K562 (cell line): ENCODE results near the gene HMGA1. TPM values are rescaled to one million over a fixed set of nuclear protein-coding genes. Genes with fewer than 3 reads are reported as not detected.
A peak's percentile ranks its signal among the peaks of the same experiment; 100 is the strongest.

Experiments
- ATF4 ChIP-seq: fragments of 450-650 bp; formaldehyde crosslinking; IDR thresholded peaks from 2 replicates; pipeline ENCODE4 v1.4.0; 2022; ENCODE audit warnings: mild to moderate bottlenecking, moderate library complexity
- CCNT2 ChIP-seq: IDR thresholded peaks from 2 replicates; pipeline ENCODE4 v1.6.1; 2011; ENCODE audit warnings: borderline replicate concordance, low read depth, mild to moderate bottlenecking, moderate library complexity, mixed read lengths, low read length; ENCODE audit not compliant: insufficient read length; ENCODE audit errors: extremely low read depth
- CEBPB ChIP-seq: fragments of 450-650 bp; IDR thresholded peaks from 2 replicates; pipeline ENCODE4 v1.6.1; 2016; ENCODE audit warnings: missing genetic modification characterization, missing compliant biosample characterization
- CHCHD3 ChIP-seq: fragments of 250-450 bp; sonication (Bioruptor Pico); IDR thresholded peaks from 2 replicates; pipeline ENCODE4 v2.1.2; 2022; ENCODE audit warnings: mild to moderate bottlenecking
- E2F6 ChIP-seq, 2 experiments: IDR thresholded peaks; 2 replicates each; pipeline ENCODE4 v1.6.1; 2011; ENCODE audit warnings: borderline replicate concordance in 1 of 2, control low read depth in 1 of 2, low read depth in 1 of 2, low read length in 1 of 2, mild to moderate bottlenecking in 1 of 2, mixed read lengths in 1 of 2, moderate library complexity in 1 of 2; ENCODE audit not compliant: insufficient read depth in 1 of 2, insufficient read length in 1 of 2, poor library complexity in 1 of 2, severe bottlenecking in 1 of 2; ENCODE audit errors: extremely low read depth in 1 of 2
- FOXM1 ChIP-seq, 2 experiments: fragments of 450-650 bp in 1 of 2; sonication (generic) in 1 of 2; formaldehyde crosslinking in 1 of 2; IDR thresholded peaks; 2 replicates each; pipeline versions ENCODE4 v1.6.1 to v1.9.0; 2017 to 2022; ENCODE audit warnings: low read depth in 2 of 2, mild to moderate bottlenecking in 2 of 2, missing genetic modification reagents in 1 of 2, moderate library complexity in 1 of 2
- GTF2A2 ChIP-seq: IDR thresholded peaks from 2 replicates; pipeline ENCODE4 v1.6.1; 2016; ENCODE audit warnings: mild to moderate bottlenecking, missing genetic modification characterization, missing compliant biosample characterization
- KDM2B ChIP-seq: fragments of 250-450 bp; sonication (Bioruptor Pico); IDR thresholded peaks from 2 replicates; pipeline ENCODE4 v1.8.0; 2021; ENCODE audit warnings: mild to moderate bottlenecking, moderate library complexity
- LCOR ChIP-seq: sonication (generic); formaldehyde crosslinking; IDR thresholded peaks from 2 replicates; pipeline ENCODE4 v1.8.0; 2022; ENCODE audit warnings: mild to moderate bottlenecking, missing genetic modification reagents
- MAZ ChIP-seq, 2 experiments: fragments of 450-650 bp in 1 of 2; sonication (generic) in 1 of 2; formaldehyde crosslinking; IDR thresholded peaks in 1 of 2; conservative IDR thresholded peaks in 1 of 2; 2 replicates each; pipeline versions ENCODE4 v1.4.0 to v1.5.0; 2020; ENCODE audit warnings: mild to moderate bottlenecking in 1 of 2, missing genetic modification reagents in 1 of 2
- NFRKB ChIP-seq: fragments of 450-650 bp; IDR thresholded peaks from 2 replicates; pipeline ENCODE4 v1.6.1; 2016; ENCODE audit warnings: low read depth
- PYGO2 ChIP-seq: fragments of 450-650 bp; IDR thresholded peaks from 2 replicates; pipeline ENCODE4 v1.6.1; 2016; ENCODE audit warnings: mild to moderate bottlenecking, missing genetic modification characterization, moderate library complexity, missing compliant biosample characterization
- SMARCA5 ChIP-seq: fragments of 450-650 bp; IDR thresholded peaks from 2 replicates; pipeline ENCODE4 v1.6.1; 2016
- SREBF1 ChIP-seq: fragments of 150-350 bp; IDR thresholded peaks from 2 replicates; pipeline ENCODE4 v1.6.1; 2014; ENCODE audit warnings: antibody characterized with exemption, low read depth, low read length, borderline replicate concordance
- YY1 ChIP-seq, 3 experiments: IDR thresholded peaks; 2 replicates each; pipeline ENCODE4 v1.6.1; 2011; ENCODE audit warnings: low read length in 2 of 3, mild to moderate bottlenecking in 2 of 3, moderate library complexity in 2 of 3, borderline replicate concordance in 1 of 3, control low read depth in 1 of 3, low read depth in 1 of 3; ENCODE audit not compliant: insufficient read depth in 3 of 3, insufficient replicate concordance in 2 of 3, control insufficient read depth in 1 of 3, insufficient read length in 1 of 3; ENCODE audit errors: extremely low read depth in 1 of 3
- ZNF140 ChIP-seq: fragments of 250-450 bp; sonication (Bioruptor Pico); IDR thresholded peaks from 2 replicates; pipeline ENCODE4 v1.8.0; 2021; ENCODE audit warnings: moderate library complexity, mild to moderate bottlenecking, inconsistent platforms
- polyA plus RNA-seq, 8 experiments: library from polyadenylated mRNA; depleted of rRNA in 4 of 8; stranded (reverse) in 5 of 8; unstranded in 3 of 8; fragments of >200 nt; fragmentation: Nextera tagmentation in 2 of 8; fragmentation: Illumina TruSeq in 1 of 8; extraction: Ambion mirVana in 2 of 8; extraction: Trizol in 1 of 8; gene quantifications; 2 replicates each; pipeline versions ENCODE4 v1.2.1 to v1.2.3, GENCODE V29; 2011 to 2014; ENCODE audit warnings: inconsistent platforms in 1 of 8, missing spikeins in 1 of 8
- total RNA-seq, 7 experiments: library from RNA; depleted of rRNA in 6 of 7; stranded (reverse); fragments of >200 nt in 6 of 7; fragmentation: Illumina TruSeq in 2 of 7; extraction: Trizol in 2 of 7; gene quantifications; 2 replicates each; pipeline versions ENCODE4 v1.2.1 to v1.2.3, GENCODE V29; 2011 to 2021; ENCODE audit warnings: low replicate concordance in 1 of 7
- TF ChIP-seq, protein P1 (sequence below): sonication (generic); formaldehyde crosslinking; IDR thresholded peaks from 2 replicates; pipeline ENCODE4 v1.9.0; 2022; ENCODE audit warnings: mild to moderate bottlenecking, missing genetic modification reagents
- TF ChIP-seq, protein P2 (sequence below): fragments of 450-650 bp; formaldehyde crosslinking; IDR thresholded peaks from 2 replicates; pipeline ENCODE4 v1.4.0; 2022; ENCODE audit warnings: missing genetic modification characterization
- TF ChIP-seq, protein P3 (sequence below): fragments of 200-400 bp; formaldehyde crosslinking; IDR thresholded peaks from 2 replicates; pipeline ENCODE4 v1.6.1; 2017; ENCODE audit warnings: mild to moderate bottlenecking, low read depth, low read length, moderate library complexity

Gene HMGA1
- total and polyA plus RNA-seq, 9 of the 15 experiments (the other 6 are each of a cell fraction or from before 2014, with no cell fraction given), result 27.8 to 1,947 (median 594) TPM

DNA sequence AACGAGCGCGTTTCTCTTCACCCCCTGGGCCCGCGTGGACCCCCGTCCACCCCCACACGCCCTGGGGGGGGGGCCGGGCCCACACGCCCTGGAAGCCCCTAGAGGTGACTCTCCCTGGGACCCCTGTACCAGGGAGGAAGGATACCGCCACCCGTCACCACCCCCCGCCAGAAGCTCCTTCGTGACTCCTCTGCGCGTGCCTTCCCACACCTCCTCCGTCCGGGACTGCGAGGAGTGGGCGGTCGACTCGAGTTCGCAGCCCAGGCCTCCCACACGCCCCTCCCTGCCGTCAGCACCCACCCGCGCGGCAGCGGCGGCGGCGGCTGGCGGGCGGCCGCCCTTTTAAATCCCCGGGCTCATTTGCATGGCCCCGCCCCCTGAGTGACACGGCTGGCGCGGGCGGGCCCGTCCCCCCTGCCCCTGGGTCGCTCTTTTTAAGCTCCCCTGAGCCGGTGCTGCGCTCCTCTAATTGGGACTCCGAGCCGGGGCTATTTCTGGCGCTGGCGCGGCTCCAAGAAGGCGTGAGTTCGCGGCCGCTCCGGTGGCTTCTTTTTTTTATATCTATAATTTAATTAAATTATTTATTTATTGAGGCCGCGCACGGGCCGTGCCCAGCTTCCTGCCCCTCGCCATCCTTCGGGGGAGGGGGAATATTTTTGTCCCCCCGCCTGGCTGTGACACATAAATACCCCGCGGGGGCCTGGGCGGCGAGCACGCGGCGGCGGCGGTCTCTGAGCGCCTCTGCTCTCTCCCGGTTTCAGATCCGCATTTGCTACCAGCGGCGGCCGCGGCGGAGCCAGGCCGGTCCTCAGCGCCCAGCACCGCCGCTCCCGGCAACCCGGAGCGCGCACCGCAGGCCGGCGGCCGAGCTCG, at the start of gene HMGA1 (continued):
- peak; percentile 65 to 77 for TF ChIP-seq E2F6 (IDR thresholded peaks at IDR 0.05; ENCODE audit: borderline replicate concordance in 1 of 2, extremely low read depth in 1 of 2, insufficient read depth in 1 of 2, insufficient read length in 1 of 2, low read depth in 1 of 2, low read length in 1 of 2, poor library complexity in 1 of 2, severe bottlenecking in 1 of 2)
- no peak; the same call in 1 of the 2 replicates for TF ChIP-seq NFRKB
- TF ChIP-seq, protein P1, sequence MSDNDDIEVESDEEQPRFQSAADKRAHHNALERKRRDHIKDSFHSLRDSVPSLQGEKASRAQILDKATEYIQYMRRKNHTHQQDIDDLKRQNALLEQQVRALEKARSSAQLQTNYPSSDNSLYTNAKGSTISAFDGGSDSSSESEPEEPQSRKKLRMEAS, result no peak
- TF ChIP-seq KDM2B (CRISPR knock-in tag), result 0 out of 2 replicates have a peak, but pooled peaks have one; percentile 34
- TF ChIP-seq ZNF140, result no peak
- no peak; the same call in 1 of the 2 replicates for TF ChIP-seq FOXM1 (IDR thresholded peaks at IDR 0.05; ENCODE audit: low read depth)
- TF ChIP-seq FOXM1 (CRISPR knock-in tag; IDR thresholded peaks at IDR 0.05; ENCODE audit: low read depth), result peak; percentile 41
- TF ChIP-seq, protein P2, sequence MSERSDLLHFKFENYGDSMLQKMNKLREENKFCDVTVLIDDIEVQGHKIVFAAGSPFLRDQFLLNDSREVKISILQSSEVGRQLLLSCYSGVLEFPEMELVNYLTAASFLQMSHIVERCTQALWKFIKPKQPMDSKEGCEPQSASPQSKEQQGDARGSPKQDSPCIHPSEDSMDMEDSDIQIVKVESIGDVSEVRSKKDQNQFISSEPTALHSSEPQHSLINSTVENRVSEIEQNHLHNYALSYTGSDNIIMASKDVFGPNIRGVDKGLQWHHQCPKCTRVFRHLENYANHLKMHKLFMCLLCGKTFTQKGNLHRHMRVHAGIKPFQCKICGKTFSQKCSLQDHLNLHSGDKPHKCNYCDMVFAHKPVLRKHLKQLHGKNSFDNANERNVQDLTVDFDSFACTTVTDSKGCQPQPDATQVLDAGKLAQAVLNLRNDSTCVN (CRISPR knock-in tag), result 0 out of 2 replicates have a peak, but pooled peaks have one; percentile 61
- TF ChIP-seq CHCHD3 (CRISPR knock-in tag), result peak; percentile 41; the same call in 1 of the 2 replicates
- no peak for TF ChIP-seq SREBF1
- TF ChIP-seq, protein P3, sequence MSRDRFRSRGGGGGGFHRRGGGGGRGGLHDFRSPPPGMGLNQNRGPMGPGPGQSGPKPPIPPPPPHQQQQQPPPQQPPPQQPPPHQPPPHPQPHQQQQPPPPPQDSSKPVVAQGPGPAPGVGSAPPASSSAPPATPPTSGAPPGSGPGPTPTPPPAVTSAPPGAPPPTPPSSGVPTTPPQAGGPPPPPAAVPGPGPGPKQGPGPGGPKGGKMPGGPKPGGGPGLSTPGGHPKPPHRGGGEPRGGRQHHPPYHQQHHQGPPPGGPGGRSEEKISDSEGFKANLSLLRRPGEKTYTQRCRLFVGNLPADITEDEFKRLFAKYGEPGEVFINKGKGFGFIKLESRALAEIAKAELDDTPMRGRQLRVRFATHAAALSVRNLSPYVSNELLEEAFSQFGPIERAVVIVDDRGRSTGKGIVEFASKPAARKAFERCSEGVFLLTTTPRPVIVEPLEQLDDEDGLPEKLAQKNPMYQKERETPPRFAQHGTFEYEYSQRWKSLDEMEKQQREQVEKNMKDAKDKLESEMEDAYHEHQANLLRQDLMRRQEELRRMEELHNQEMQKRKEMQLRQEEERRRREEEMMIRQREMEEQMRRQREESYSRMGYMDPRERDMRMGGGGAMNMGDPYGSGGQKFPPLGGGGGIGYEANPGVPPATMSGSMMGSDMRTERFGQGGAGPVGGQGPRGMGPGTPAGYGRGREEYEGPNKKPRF, result no peak
- peak; percentile 86 to 95 for TF ChIP-seq MAZ (CRISPR knock-in tag; conservative IDR thresholded peaks at IDR 0.05 in 1 of 2, IDR thresholded peaks at IDR 0.05 in 1 of 2)
- peak; percentile 85 for TF ChIP-seq LCOR (CRISPR knock-in tag)
- TF ChIP-seq YY1 (IDR thresholded peaks at IDR 0.05; ENCODE audit: borderline replicate concordance in 1 of 3, control insufficient read depth in 1 of 3, extremely low read depth in 1 of 3, insufficient read depth in 3 of 3, insufficient read length in 1 of 3, insufficient replicate concordance in 2 of 3, low read depth in 1 of 3, low read length in 2 of 3), result peak in 2 of 3 experiments; percentile 69 to 73
- peak; percentile 94 for TF ChIP-seq CCNT2
- 0 out of 2 replicates have a peak, but pooled peaks have one; percentile 7 for TF ChIP-seq CEBPB (tag)
- TF ChIP-seq SMARCA5, result peak; percentile 27; the same call in 1 of the 2 replicates
- TF ChIP-seq GTF2A2 (tag), result peak; percentile 94
- no peak for TF ChIP-seq ATF4 (CRISPR knock-in tag)
- TF ChIP-seq PYGO2 (tag), result no peak
